Psoas muscle (tissue), 8 donors: ENCODE data around the gene INTS14. TPM values are rescaled to one million over a fixed set of nuclear protein-coding genes. Genes with fewer than 3 reads are reported as not detected.

Experiments
- ATAC-seq, 4 donors: fragments of 200-7000 bp; cut with Tn5 transposase; one replicate each; pipeline ENCODE4 v1.9.1; 2020; ENCODE audit warnings: moderate library complexity in 3 of 4, mild to moderate bottlenecking in 2 of 4
- DNase-seq, 2 donors: peaks; one replicate each; pipeline ENCODE4 v3.0.0-alpha.2; 2020
- H3K27ac ChIP-seq: fragments of 200-600 bp; one replicate; pipeline ENCODE4 v1.8.0; 2022
- H3K27me3 ChIP-seq, 3 donors: fragments of 200-600 bp in 1 of 3; one replicate each; pipeline versions ENCODE4 v1.6.1 to v1.8.0; 2013 to 2022; ENCODE audit warnings: low read length in 2 of 3, mild to moderate bottlenecking in 2 of 3, moderate library complexity in 1 of 3; ENCODE audit not compliant: insufficient read depth in 3 of 3
- H3K36me3 ChIP-seq, 2 donors: fragments of 200-600 bp in 1 of 2; one replicate each; pipeline versions ENCODE4 v1.6.1 to v1.8.0; 2013 to 2022; ENCODE audit warnings: low read depth in 1 of 2, mild to moderate bottlenecking in 1 of 2, moderate library complexity in 1 of 2; ENCODE audit not compliant: insufficient read depth in 1 of 2
- H3K4me1 ChIP-seq: fragments of 200-600 bp; one replicate; pipeline ENCODE4 v1.8.0; 2022
- H3K4me3 ChIP-seq: fragments of 200-600 bp; one replicate; pipeline ENCODE4 v1.8.0; 2022; ENCODE audit warnings: mild to moderate bottlenecking
- H3K9me3 ChIP-seq: fragments of 200-600 bp; one replicate; pipeline ENCODE4 v1.8.0; 2022
- WGBS, 3 donors: extraction: QIAGEN DNeasy Blood & Tissue Kit; methylation state at CpG; one replicate each; pipeline versions ENCODE4 v1.1.6 to v1.1.7; 2013; 5-methylcytosine and 5-hydroxymethylcytosine counted together
- intact Hi-C, 2 donors: fragments of 100-400 bp; cut with DNase I; formaldehyde crosslinking; loops; one replicate each; pipeline versions ENCODE4 v1.11.0 to v1.14.2; 2022
- polyA plus RNA-seq, 3 donors: library from polyadenylated mRNA; stranded (reverse); fragments of 200-250 nt; gene quantifications; one replicate each; pipeline ENCODE4 v1.2.3, GENCODE V29; 2013
- total RNA-seq, 4 donors: library from RNA; stranded (reverse); fragmentation: NEBNext Ultra II Directional in 2 of 4; extraction: Animal tissue kit (Norgen Biotek cat#: 25700) in 2 of 4; gene quantifications; one replicate each; pipeline versions ENCODE4 v1.2.1 to v1.2.4, GENCODE V29; 2021 to 2023
- TF ChIP-seq, protein P1 (sequence below): fragments of 200-600 bp; IDR thresholded peaks from one replicate; pipeline ENCODE4 v1.8.0; 2022; ENCODE audit warnings: antibody characterized with exemption
- donor health status: healthy with polysubstance abuse.
- donor health status: DM: no; HTN: no; CAD: no; lungs with moderate emphysema.
- donor health status: Bipolar disorder and iron deficiency.
- donor health status: healthy.
- donor health status: DM: yes; HTN: yes; CAD: no.
- donor health status: DM: no; HTN: no; CAD: no.
- donor health status: DM: no; HTN: no; CAD: no.
- donor health status: DM: yes; HTN: yes; CAD: no.

Gene INTS14
- total and polyA plus RNA-seq, 7 donors, result 8.7 to 20.2 (median 16.1) TPM

DNA sequence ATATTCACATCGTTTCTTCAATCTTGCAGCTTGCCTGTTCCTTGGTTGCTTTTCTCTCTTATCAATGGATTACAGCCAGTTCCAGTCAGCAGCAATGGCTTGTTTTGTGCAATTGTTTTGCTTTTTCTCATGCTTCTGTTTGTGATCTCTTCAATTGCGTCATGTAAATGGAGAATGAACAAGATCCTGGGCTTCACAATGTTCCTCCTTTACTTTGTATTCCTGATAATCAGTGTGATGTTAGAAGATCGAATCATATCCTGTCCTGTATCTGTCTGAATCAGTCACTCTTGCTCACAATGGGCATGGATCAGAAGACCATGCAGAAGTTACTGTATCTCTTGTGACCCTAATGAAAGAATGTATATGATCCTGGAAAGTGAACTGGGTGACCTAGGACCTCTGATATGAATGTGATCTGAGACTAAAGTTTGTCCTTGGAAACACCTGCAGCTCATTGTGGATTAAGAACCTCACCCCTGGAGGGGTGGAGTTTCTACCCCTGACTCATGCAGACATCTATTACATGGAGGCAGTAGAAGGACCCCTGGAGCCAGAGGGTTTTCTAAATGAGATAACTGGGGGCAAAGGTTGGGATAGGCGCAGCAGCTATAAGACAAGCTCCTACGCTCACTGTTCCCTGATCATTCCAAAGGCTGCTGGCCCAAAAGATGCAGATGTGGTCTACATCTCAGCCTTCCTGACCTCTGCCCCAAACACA lies 43.0 kb upstream of the INTS14 start:
- no peak for DNase-seq
- Histone ChIP-seq H3K27ac (no peak overlapping the region), H3K36me3 (peaks cover 0 to 77% of the 10 kb centered on the region in 2 donors), H3K9me3 (no peaks in the 10 kb centered on the region), H3K4me3 (no peak overlapping the region), H3K4me1 (no peaks in the 10 kb centered on the region), H3K27me3 (no peaks in the 10 kb centered on the region)
- intact Hi-C loops, result no loop called here
- 92 to 96% (median 94%) methylated on average over 5 of the region's 5 CpGs for WGBS, 3 donors
- no peak for ATAC-seq
- TF ChIP-seq, protein P1, sequence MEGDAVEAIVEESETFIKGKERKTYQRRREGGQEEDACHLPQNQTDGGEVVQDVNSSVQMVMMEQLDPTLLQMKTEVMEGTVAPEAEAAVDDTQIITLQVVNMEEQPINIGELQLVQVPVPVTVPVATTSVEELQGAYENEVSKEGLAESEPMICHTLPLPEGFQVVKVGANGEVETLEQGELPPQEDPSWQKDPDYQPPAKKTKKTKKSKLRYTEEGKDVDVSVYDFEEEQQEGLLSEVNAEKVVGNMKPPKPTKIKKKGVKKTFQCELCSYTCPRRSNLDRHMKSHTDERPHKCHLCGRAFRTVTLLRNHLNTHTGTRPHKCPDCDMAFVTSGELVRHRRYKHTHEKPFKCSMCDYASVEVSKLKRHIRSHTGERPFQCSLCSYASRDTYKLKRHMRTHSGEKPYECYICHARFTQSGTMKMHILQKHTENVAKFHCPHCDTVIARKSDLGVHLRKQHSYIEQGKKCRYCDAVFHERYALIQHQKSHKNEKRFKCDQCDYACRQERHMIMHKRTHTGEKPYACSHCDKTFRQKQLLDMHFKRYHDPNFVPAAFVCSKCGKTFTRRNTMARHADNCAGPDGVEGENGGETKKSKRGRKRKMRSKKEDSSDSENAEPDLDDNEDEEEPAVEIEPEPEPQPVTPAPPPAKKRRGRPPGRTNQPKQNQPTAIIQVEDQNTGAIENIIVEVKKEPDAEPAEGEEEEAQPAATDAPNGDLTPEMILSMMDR, result no peak

DNA sequence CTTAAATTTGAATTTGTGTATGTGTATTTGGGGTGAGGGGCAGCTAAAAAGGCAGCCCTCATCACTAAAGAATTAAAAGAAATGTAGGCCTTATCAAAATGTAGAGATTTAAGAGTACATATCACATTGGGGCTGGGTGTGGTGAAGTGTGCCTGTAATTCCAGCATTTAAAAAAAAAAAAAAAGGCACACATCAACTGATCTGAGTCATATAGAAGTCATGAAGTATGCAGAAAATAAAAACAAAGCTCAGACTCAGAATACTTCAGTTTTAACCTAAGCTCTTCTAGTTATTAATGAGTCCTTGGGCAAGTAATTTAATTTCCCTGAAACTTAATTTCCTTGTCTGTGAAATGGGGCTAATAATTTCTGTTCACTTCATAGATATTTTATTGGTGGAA lies 42.4 kb upstream of the INTS14 start:
- ATAC-seq, result no peak
- Histone ChIP-seq H3K27ac (no peak overlapping the region), H3K36me3 (peaks cover 0 to 71% of the 10 kb centered on the region in 2 donors)

DNA sequence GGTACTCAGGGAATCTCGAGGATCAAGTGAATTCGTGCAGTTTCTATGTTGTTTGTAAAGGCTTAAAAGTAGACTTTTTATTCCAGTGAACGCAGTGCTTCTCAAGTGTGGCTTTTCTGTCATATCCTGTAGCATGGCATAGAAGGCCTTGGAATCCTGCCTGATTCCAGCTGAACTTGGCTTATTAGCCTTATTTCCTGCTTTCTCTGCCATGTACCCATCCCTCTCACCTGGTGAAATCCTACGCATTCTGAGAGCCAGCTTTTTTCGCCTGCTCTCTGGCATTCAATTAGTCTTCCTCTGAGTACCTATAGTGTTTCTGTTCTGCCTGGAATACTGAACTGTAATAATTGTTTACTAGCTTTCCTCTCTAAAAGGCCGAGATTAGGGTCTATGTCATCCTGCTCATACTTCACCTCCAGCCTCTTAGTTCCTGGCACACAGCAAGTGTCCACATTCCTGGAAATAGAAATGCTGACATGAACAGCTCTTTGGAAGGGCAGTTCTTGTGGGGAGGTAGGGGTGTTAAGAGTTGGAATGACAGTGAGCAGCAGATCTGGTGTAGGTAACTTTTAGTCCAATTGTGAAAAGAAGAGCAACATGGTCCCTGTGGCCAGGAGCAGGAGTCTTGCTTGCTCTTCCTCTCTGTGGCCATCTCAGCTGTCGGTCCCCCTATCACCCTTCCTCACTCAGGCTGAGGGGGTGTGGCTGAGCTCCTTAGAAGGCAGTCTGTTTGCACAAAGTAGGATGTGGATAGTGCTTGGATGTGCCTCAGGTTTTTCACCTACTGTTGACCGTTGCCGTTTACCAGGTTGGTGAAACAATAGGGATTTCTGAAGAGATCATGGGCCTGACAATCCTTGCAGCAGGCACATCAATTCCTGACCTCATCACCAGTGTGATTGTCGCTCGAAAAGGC lies 41.2 kb upstream of the INTS14 start:
- intact Hi-C loops, result no loop called here
- H3K9me3 ChIP-seq, result no peaks in the 10 kb centered on the region
- ATAC-seq, result no peak
- H3K36me3 ChIP-seq, result peaks cover 0 to 60% of the 10 kb centered on the region in 2 donors
- DNase-seq, result no peak
- H3K4me1 ChIP-seq, result no peaks in the 10 kb centered on the region
- H3K4me3 ChIP-seq, result no peak overlapping the region
- H3K27me3 ChIP-seq, result no peaks in the 10 kb centered on the region
- no peak overlapping the region for H3K27ac ChIP-seq
- 79 to 80% (median 80%) methylated on average over 11 of the region's 11 CpGs for WGBS, 3 donors
- TF ChIP-seq, protein P1, result no peak

More for the DNA sequence above, 42.4 kb upstream of the INTS14 start:
- no peak overlapping the region for H3K4me3 ChIP-seq
- no peaks in the 10 kb centered on the region for H3K4me1 ChIP-seq
- H3K27me3 ChIP-seq, result no peaks in the 10 kb centered on the region
- intact Hi-C loops, result no loop called here
- no peak for DNase-seq
- H3K9me3 ChIP-seq, result no peaks in the 10 kb centered on the region
- TF ChIP-seq, protein P1, result no peak

DNA sequence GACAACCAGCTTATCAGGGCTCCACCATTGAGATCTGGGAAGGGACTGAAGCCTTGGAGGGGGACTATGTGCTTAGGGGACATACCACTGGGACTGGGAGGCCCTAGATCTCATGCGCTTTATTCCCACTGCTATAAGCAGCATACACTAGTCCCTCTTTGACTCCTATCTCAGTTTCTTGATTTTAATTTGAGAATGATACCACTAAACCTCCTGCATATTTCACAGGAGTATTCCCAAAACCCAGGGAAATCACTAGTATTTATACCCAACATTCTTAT lies 40.1 kb upstream of the INTS14 start:
- H3K4me3 ChIP-seq, result no peak overlapping the region
- DNase-seq, result no peak
- no peaks in the 10 kb centered on the region for H3K9me3 ChIP-seq
- intact Hi-C loops, result no loop called here
- 95 to 100% (median 96%) methylated on average over 1 of the region's 1 CpG for WGBS, 3 donors
- peaks cover 0 to 48% of the 10 kb centered on the region in 2 donors for H3K36me3 ChIP-seq
- no peaks in the 10 kb centered on the region for H3K4me1 ChIP-seq
- no peak overlapping the region for H3K27ac ChIP-seq
- TF ChIP-seq, protein P1, result no peak
- H3K27me3 ChIP-seq, result no peaks in the 10 kb centered on the region
- no peak for ATAC-seq
